ENCODE results near the gene TMEM17.

GRCh38 chr2:62455957-62456692 lies 49.9 kb downstream of the TMEM17 start:
- TF ChIP-seq FOXS1 (CRISPR knock-in tag; IDR thresholded peaks at IDR 0.05) (no peak), RFX5 (IDR thresholded peaks at IDR 0.05) (no peak), CTCF (IDR thresholded peaks at IDR 0.05) (no peak), JUN (IDR thresholded peaks at IDR 0.05) (no peak), NR3C1 (IDR thresholded peaks at IDR 0.05) (no peak), MYC (IDR thresholded peaks at IDR 0.05; ENCODE audit: borderline replicate concordance, low read length) (no peak), PHF8 (IDR thresholded peaks at IDR 0.05; ENCODE audit: borderline replicate concordance, low read depth) (no peak), POLR2A (IDR thresholded peaks at IDR 0.05; ENCODE audit: low read length) (no peak), ESRRA (IDR thresholded peaks at IDR 0.05; ENCODE audit: borderline replicate concordance, low read length) (no peak)
